Activated CD8-positive, alpha-beta memory T cell treated with anti-CD3 and anti-CD28 coated beads for 36 hours (primary cell): ENCODE measurements around the gene RCE1. TPM values are rescaled to one million over a fixed set of nuclear protein-coding genes. Genes with fewer than 3 reads are reported as not detected.

Source experiments
- CTCF ChIA-PET: fragments of 350-600 bp; sonication (Branson Sonifier 250); formaldehyde crosslinking; loops from one replicate; lab custom pipeline; 2021; ENCODE audit warnings: antibody characterized with exemption; lab: Charles Lee
- POLR2A ChIA-PET: fragments of 350-600 bp; sonication (Branson Sonifier 250); formaldehyde crosslinking; loops from one replicate; lab custom pipeline; 2021; ENCODE audit warnings: antibody characterized with exemption; lab: Charles Lee
- total RNA-seq, 2 experiments: library from RNA; stranded (reverse); gene quantifications; one replicate each; pipeline ENCODE4 v1.2.3, GENCODE V29; 2021

RCE1 gene
- total RNA-seq, 2 experiments from 2014 or later, result 31.6 to 33.5 TPM

GRCh38 chr11:66863428-66864125 is 20.3 kb downstream of the RCE1 start:
- ChIA-PET CTCF (no interaction called here), POLR2A (no interaction called here)

GRCh38 chr11:66864172-66864901 is 21.1 kb downstream of the RCE1 start:
- POLR2A ChIA-PET, result no interaction called here
- CTCF ChIA-PET, result no interaction called here

- ChIA-PET CTCF (no interaction called here), POLR2A (interaction anchor here (0.9 kb wide), 1 partner anchor 9 kb away, joined by 3 read pairs; no protein-coding TSS in a partner anchor)
Measured at GRCh38 chr11:66864924-66865697, 21.9 kb downstream of the RCE1 start.

- CTCF ChIA-PET, result no interaction called here
- POLR2A ChIA-PET, result no interaction called here
Measured at GRCh38 chr11:66866007-66866406, 22.8 kb downstream of the RCE1 start.

- POLR2A ChIA-PET, result no interaction called here
- CTCF ChIA-PET, result interaction anchor here (2.0 kb wide), 1 partner anchor 11 kb away, joined by 7 read pairs; no protein-coding TSS in a partner anchor
Measured at GRCh38 chr11:66866511-66866986, 23.3 kb downstream of the RCE1 start.

GRCh38 chr11:66867425-66868040 is 24.3 kb downstream of the RCE1 start:
- ChIA-PET POLR2A (no interaction called here), CTCF (interaction anchor here (1.2 to 2.0 kb wide), 2 partner anchors 12 to 25 kb away, joined by 3 to 7 read pairs; no protein-coding TSS in a partner anchor)

GRCh38 chr11:66868082-66868725 is 25.0 kb downstream of the RCE1 start:
- CTCF ChIA-PET, result interaction anchor here (1.2 to 2.0 kb wide), 2 partner anchors 13 to 26 kb away, joined by 3 to 7 read pairs; no protein-coding TSS in a partner anchor
- POLR2A ChIA-PET, result no interaction called here

- ChIA-PET POLR2A (no interaction called here), CTCF (interaction anchor here (0.6 to 2.0 kb wide), 2 partner anchors 11 to 14 kb away, joined by 4 to 7 read pairs; no protein-coding TSS in a partner anchor)
Measured at GRCh38 chr11:66868726-66869566, 25.7 kb downstream of the RCE1 start.

- POLR2A ChIA-PET, result no interaction called here
- CTCF ChIA-PET, result interaction anchor here (0.6 to 0.7 kb wide), 2 partner anchors 10 to 14 kb away, joined by 3 to 4 read pairs; no protein-coding TSS in a partner anchor
Measured at GRCh38 chr11:66869567-66869870, 26.3 kb downstream of the RCE1 start.

GRCh38 chr11:66870131-66870530 is 26.9 kb downstream of the RCE1 start:
- CTCF ChIA-PET, result interaction anchor here (0.7 to 1.0 kb wide), 2 partner anchors 13 to 176 kb away, joined by 3 read pairs; no protein-coding TSS in a partner anchor
- POLR2A ChIA-PET, result no interaction called here

- POLR2A ChIA-PET, result no interaction called here
- CTCF ChIA-PET, result interaction anchor here (1.0 kb wide), 1 partner anchor 177 kb away, joined by 3 read pairs; no protein-coding TSS in a partner anchor
Measured at GRCh38 chr11:66870616-66871520, 27.6 kb downstream of the RCE1 start.

- ChIA-PET CTCF (no interaction called here), POLR2A (no interaction called here)
Measured at GRCh38 chr11:66871521-66871901, 28.3 kb downstream of the RCE1 start.

GRCh38 chr11:66874232-66874631 is 31.0 kb downstream of the RCE1 start:
- POLR2A ChIA-PET, result no interaction called here
- CTCF ChIA-PET, result no interaction called here

- ChIA-PET CTCF (no interaction called here), POLR2A (no interaction called here)
Measured at GRCh38 chr11:66875378-66875777, 32.1 kb downstream of the RCE1 start.

- CTCF ChIA-PET, result no interaction called here
- POLR2A ChIA-PET, result no interaction called here
Measured at GRCh38 chr11:66877588-66878385, 34.5 kb downstream of the RCE1 start.

- POLR2A ChIA-PET, result no interaction called here
- CTCF ChIA-PET, result no interaction called here
Measured at GRCh38 chr11:66878474-66878873, 35.2 kb downstream of the RCE1 start.
